Measurements from ENCODE around the gene RFC3.

DNA sequence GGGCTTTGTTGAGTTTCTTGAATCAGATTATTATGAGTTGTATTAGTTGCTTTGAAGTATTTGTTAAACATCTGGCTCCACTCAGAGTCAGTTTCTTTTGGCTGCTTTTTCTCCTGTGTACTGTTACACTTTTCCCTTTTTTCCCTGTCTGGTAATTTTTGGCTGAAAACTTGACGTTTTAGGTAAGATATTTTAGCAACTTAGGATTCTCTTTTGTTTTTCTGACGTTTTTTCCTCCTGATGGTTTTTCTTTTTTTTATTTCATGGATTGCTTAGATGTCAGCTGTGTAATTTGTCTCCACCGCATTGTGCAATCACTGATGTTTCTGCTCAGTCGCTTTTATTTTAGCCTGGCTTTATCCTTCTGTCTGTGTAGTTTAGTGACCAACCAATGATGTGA is 20.7 kb downstream of the RFC3 start:
- TF ChIP-seq, protein P1, sequence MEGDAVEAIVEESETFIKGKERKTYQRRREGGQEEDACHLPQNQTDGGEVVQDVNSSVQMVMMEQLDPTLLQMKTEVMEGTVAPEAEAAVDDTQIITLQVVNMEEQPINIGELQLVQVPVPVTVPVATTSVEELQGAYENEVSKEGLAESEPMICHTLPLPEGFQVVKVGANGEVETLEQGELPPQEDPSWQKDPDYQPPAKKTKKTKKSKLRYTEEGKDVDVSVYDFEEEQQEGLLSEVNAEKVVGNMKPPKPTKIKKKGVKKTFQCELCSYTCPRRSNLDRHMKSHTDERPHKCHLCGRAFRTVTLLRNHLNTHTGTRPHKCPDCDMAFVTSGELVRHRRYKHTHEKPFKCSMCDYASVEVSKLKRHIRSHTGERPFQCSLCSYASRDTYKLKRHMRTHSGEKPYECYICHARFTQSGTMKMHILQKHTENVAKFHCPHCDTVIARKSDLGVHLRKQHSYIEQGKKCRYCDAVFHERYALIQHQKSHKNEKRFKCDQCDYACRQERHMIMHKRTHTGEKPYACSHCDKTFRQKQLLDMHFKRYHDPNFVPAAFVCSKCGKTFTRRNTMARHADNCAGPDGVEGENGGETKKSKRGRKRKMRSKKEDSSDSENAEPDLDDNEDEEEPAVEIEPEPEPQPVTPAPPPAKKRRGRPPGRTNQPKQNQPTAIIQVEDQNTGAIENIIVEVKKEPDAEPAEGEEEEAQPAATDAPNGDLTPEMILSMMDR (IDR thresholded peaks at IDR 0.05): no peak
- TF ChIP-seq POLR2A (IDR thresholded peaks at IDR 0.05): no peak
